ENCODE data around the gene ARG1.

DNA sequence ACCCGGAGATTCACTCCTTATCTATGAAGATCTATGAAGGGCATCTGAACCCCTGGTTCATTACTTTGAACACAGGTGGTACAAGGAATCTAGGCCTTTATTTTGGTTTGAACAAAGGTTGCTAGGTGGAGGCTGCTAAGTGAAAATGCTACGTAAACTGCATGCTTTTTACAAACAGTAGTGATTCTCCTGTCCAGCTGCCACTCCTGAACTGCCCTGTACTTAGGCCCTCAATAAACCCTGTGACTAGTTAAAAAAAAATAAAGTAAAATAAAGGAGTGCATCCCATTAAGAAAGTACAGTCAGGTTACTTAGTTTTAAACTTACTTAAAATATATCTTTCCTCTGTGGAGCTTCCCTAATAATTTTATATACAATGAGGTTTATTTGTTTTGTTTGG is 27.7 kb upstream of the ARG1 start:
- TF ChIP-seq, protein P1, sequence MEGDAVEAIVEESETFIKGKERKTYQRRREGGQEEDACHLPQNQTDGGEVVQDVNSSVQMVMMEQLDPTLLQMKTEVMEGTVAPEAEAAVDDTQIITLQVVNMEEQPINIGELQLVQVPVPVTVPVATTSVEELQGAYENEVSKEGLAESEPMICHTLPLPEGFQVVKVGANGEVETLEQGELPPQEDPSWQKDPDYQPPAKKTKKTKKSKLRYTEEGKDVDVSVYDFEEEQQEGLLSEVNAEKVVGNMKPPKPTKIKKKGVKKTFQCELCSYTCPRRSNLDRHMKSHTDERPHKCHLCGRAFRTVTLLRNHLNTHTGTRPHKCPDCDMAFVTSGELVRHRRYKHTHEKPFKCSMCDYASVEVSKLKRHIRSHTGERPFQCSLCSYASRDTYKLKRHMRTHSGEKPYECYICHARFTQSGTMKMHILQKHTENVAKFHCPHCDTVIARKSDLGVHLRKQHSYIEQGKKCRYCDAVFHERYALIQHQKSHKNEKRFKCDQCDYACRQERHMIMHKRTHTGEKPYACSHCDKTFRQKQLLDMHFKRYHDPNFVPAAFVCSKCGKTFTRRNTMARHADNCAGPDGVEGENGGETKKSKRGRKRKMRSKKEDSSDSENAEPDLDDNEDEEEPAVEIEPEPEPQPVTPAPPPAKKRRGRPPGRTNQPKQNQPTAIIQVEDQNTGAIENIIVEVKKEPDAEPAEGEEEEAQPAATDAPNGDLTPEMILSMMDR (IDR thresholded peaks at IDR 0.05) = no peak
- no peak for TF ChIP-seq POLR2A (IDR thresholded peaks at IDR 0.05)

Data from body of pancreas (tissue), 4 donors.